Right atrium auricular region (tissue), 2 donors: ENCODE data around the gene PPP3R1. TPM values are rescaled to one million over a fixed set of nuclear protein-coding genes. Genes with fewer than 3 reads are reported as not detected.

Source experiments
- DNase-seq: peaks from one replicate; pipeline ENCODE4 v3.0.0-alpha.2; 2019; ENCODE audit warnings: low spot score
- H3K27ac ChIP-seq, 2 donors: fragments of 200-600 bp; sonication (generic); 1 replicate in 1 of 2; 2 replicates in 1 of 2; pipeline ENCODE4 v1.5.1; 2016 to 2019
- H3K27me3 ChIP-seq, 2 donors: fragments of 200-600 bp; sonication (generic); one replicate each; pipeline versions ENCODE4 v1.5.1 to v1.6.0; 2017 to 2019
- H3K36me3 ChIP-seq: fragments of 200-600 bp; sonication (generic); one replicate; pipeline ENCODE4 v1.5.1; 2016
- H3K4me1 ChIP-seq, 2 donors: fragments of 200-600 bp; sonication (generic); one replicate each; pipeline versions ENCODE4 v1.5.1 to v1.6.0; 2017 to 2019
- H3K4me3 ChIP-seq, 2 donors: fragments of 200-600 bp; sonication (generic); 1 replicate in 1 of 2; 2 replicates in 1 of 2; pipeline ENCODE4 v1.5.1; 2017 to 2019; ENCODE audit warnings: mild to moderate bottlenecking in 1 of 2, moderate library complexity in 1 of 2
- H3K9me3 ChIP-seq, 2 donors: fragments of 200-600 bp; sonication (generic); one replicate each; pipeline ENCODE4 v1.5.1; 2019
- CTCF ChIP-seq, 2 donors: fragments of 200-600 bp; sonication (generic); IDR thresholded peaks; one replicate each; pipeline ENCODE4 v1.5.1; 2019; ENCODE audit warnings: antibody characterized with exemption in 2 of 2
- total RNA-seq, 2 donors: library from RNA; depleted of rRNA; stranded (reverse); fragments of >200 nt; gene quantifications; one replicate each; pipeline ENCODE4 v1.1.0, GENCODE V29; 2016

PPP3R1 gene
- 10 to 100 TPM; 16.7 to 18.4 TPM for total RNA-seq

GRCh38 chr2:68252400-68253218, at the start of gene PPP3R1:
TSS of gene PPP3R1 (minus strand) at chr2:68252532. CDS start at chr2:68252127, 405 bp downstream.
- TF ChIP-seq CTCF (IDR thresholded peaks at IDR 0.05): no peak

GRCh38 chr2:68295516-68295915, 43.2 kb upstream of the PPP3R1 start:
- Histone ChIP-seq H3K27me3 (no peaks in the 10 kb centered on the region), H3K4me3 (no peak overlapping the region), H3K36me3 (no peaks in the 10 kb centered on the region), H3K27ac (no peak overlapping the region), H3K9me3 (no peaks in the 10 kb centered on the region), H3K4me1 (peaks cover 0 to 10% of the 10 kb centered on the region in 2 donors)
- no peak for TF ChIP-seq CTCF (IDR thresholded peaks at IDR 0.05)
- no peak for DNase-seq

More at GRCh38 chr2:68252400-68253218, at the start of gene PPP3R1:
- peaks cover 0 to 43% of the 10 kb centered on the region in 2 donors for H3K4me1 ChIP-seq
- DNase-seq: peak; percentile 93
- H3K27me3 ChIP-seq: no peaks in the 10 kb centered on the region
- peak within 1 kb of the TSS; percentile 70 to 85 for H3K4me3 ChIP-seq
- no peaks in the 10 kb centered on the region for H3K9me3 ChIP-seq
- H3K36me3 ChIP-seq: no peaks in the 10 kb centered on the region
- H3K27ac ChIP-seq: peak within 1 kb of the TSS; percentile 88 to 93

- Histone ChIP-seq H3K9me3 (no peaks in the 10 kb centered on the region), H3K4me1 (peaks cover 0 to 12% of the 10 kb centered on the region in 2 donors), H3K27ac (no peak overlapping the region), H3K36me3 (no peaks in the 10 kb centered on the region), H3K4me3 (no peak overlapping the region), H3K27me3 (no peaks in the 10 kb centered on the region)
- DNase-seq: no peak
- no peak for TF ChIP-seq CTCF (IDR thresholded peaks at IDR 0.05)
Measured at GRCh38 chr2:68294913-68295312, 42.6 kb upstream of the PPP3R1 start.

GRCh38 chr2:68294187-68294586, 41.9 kb upstream of the PPP3R1 start:
- no peaks in the 10 kb centered on the region for H3K27me3 ChIP-seq
- no peaks in the 10 kb centered on the region for H3K9me3 ChIP-seq
- no peak for TF ChIP-seq CTCF (IDR thresholded peaks at IDR 0.05)
- no peak overlapping the region for H3K27ac ChIP-seq
- peaks cover 0 to 12% of the 10 kb centered on the region in 2 donors for H3K4me1 ChIP-seq
- DNase-seq: no peak
- no peak overlapping the region for H3K4me3 ChIP-seq
- H3K36me3 ChIP-seq: no peaks in the 10 kb centered on the region

GRCh38 chr2:68293755-68294154, 41.4 kb upstream of the PPP3R1 start:
- Histone ChIP-seq H3K4me1 (peaks cover 0 to 14% of the 10 kb centered on the region in 2 donors), H3K27me3 (no peaks in the 10 kb centered on the region), H3K4me3 (no peak overlapping the region), H3K27ac (no peak overlapping the region), H3K9me3 (no peaks in the 10 kb centered on the region), H3K36me3 (no peaks in the 10 kb centered on the region)
- DNase-seq: no peak
- no peak for TF ChIP-seq CTCF (IDR thresholded peaks at IDR 0.05)
